Esophagus squamous epithelium (tissue), 5 donors: ENCODE results near the gene STK4. TPM values are rescaled to one million over a fixed set of nuclear protein-coding genes. Genes with fewer than 3 reads are reported as not detected.
"Not testable (repeated sequence)": the region's sequence is repeated elsewhere in the genome, so short reads cannot be mapped to it uniquely, and the experiment has no call there.

Source experiments
- DNase-seq: peaks from one replicate; lab custom pipeline; 2025; lab: John Stamatoyannopoulos, UW
- H3K27ac ChIP-seq, 4 donors: fragments of 200-600 bp; sonication (generic); one replicate each; pipeline ENCODE4 v1.5.1; 2016 to 2019; ENCODE audit warnings: mild to moderate bottlenecking in 1 of 4
- H3K27me3 ChIP-seq, 4 donors: fragments of 200-600 bp; sonication (generic); 1 replicate in 3 of 4; 2 replicates in 1 of 4; pipeline versions ENCODE4 v1.5.1 to v1.6.0; 2017 to 2021; ENCODE audit warnings: antibody characterized with exemption in 1 of 4
- H3K36me3 ChIP-seq, 3 donors: fragments of 200-600 bp; sonication (generic); one replicate each; pipeline ENCODE4 v1.5.1; 2016 to 2019
- H3K4me1 ChIP-seq, 3 donors: fragments of 200-600 bp; sonication (generic); one replicate each; pipeline ENCODE4 v1.5.1; 2017 to 2019
- H3K4me3 ChIP-seq, 4 donors: fragments of 200-600 bp; sonication (generic); 1 replicate in 3 of 4; 2 replicates in 1 of 4; pipeline ENCODE4 v1.5.1; 2016 to 2019; ENCODE audit warnings: mild to moderate bottlenecking in 2 of 4, moderate library complexity in 1 of 4
- H3K9me3 ChIP-seq, 3 donors: fragments of 200-600 bp; sonication (generic); one replicate each; pipeline ENCODE4 v1.5.1; 2016 to 2019
- POLR2A ChIP-seq, 4 donors: fragments of 450-650 bp; IDR thresholded peaks; one replicate each; pipeline ENCODE4 v1.6.1; 2017; ENCODE audit warnings: antibody characterized with exemption in 4 of 4, mild to moderate bottlenecking in 4 of 4, moderate library complexity in 3 of 4
- WGBS, 2 donors: methylation state at CpG; one replicate each; pipeline ENCODE4 v1.1.5; 2018; 5-methylcytosine and 5-hydroxymethylcytosine counted together
- intact Hi-C: fragments of 100-400 bp; cut with DNase I; formaldehyde crosslinking; loops from one replicate; pipeline ENCODE4 v1.15.0; 2022
- total RNA-seq, 4 donors: library from RNA; depleted of rRNA; stranded (reverse); fragments of >200 nt; gene quantifications; one replicate each; pipeline ENCODE4 v1.1.0, GENCODE V29; 2016
- TF ChIP-seq, protein P1 (sequence below), 6 experiments: fragments of 450-650 bp in 4 of 6; fragments of 200-600 bp in 2 of 6; sonication (generic) in 2 of 6; IDR thresholded peaks; one replicate each; pipeline ENCODE4 v1.5.1; 2016 to 2019; ENCODE audit warnings: antibody characterized with exemption in 6 of 6, mild to moderate bottlenecking in 4 of 6, moderate library complexity in 4 of 6
- donor health status: DM: yes; HTN: yes; CAD: no.

STK4 gene
- total RNA-seq, 4 donors from 2014 or later: 14.6 to 29.8 (median 17.6) TPM

DNA sequence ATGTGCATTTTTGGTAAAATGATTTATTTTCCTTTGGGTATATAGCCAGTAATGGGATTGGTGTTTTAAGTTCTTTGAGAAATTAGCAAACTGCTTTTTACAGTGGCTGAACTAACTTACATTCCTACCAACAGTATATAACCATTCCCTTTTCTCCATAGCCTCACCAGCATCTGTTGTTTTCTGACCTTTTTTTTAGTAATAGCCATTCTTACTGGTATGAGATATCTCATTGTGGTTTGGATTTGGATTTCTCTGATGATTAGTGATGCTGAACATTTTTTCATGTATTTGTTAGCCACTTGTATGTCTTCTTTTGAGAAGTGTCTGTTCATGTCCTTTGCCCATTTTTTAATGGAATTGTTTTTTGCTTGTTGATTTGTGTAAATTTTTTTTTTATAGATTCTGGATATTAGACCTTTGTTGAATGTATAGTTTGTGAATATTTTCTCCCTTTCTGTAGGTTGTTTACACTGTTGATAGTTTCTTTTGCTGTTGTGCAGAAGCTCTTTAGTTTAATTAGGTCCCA, 42.3 kb downstream of the STK4 start:
- Histone ChIP-seq H3K4me1 (peaks cover 0 to 3% (median 0%) of the 10 kb centered on the region in 3 donors), H3K27ac (no peak overlapping the region), H3K9me3 (no peaks in the 10 kb centered on the region), H3K36me3 (peaks cover 5 to 78% (median 7%) of the 10 kb centered on the region in 3 donors), H3K27me3 (no peaks in the 10 kb centered on the region), H3K4me3 (no peak overlapping the region)
- no peak for TF ChIP-seq POLR2A (IDR thresholded peaks at IDR 0.05)
- TF ChIP-seq, protein P1, sequence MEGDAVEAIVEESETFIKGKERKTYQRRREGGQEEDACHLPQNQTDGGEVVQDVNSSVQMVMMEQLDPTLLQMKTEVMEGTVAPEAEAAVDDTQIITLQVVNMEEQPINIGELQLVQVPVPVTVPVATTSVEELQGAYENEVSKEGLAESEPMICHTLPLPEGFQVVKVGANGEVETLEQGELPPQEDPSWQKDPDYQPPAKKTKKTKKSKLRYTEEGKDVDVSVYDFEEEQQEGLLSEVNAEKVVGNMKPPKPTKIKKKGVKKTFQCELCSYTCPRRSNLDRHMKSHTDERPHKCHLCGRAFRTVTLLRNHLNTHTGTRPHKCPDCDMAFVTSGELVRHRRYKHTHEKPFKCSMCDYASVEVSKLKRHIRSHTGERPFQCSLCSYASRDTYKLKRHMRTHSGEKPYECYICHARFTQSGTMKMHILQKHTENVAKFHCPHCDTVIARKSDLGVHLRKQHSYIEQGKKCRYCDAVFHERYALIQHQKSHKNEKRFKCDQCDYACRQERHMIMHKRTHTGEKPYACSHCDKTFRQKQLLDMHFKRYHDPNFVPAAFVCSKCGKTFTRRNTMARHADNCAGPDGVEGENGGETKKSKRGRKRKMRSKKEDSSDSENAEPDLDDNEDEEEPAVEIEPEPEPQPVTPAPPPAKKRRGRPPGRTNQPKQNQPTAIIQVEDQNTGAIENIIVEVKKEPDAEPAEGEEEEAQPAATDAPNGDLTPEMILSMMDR (IDR thresholded peaks at IDR 0.05): no peak
- no peak for DNase-seq
- intact Hi-C loops: no loop called here

DNA sequence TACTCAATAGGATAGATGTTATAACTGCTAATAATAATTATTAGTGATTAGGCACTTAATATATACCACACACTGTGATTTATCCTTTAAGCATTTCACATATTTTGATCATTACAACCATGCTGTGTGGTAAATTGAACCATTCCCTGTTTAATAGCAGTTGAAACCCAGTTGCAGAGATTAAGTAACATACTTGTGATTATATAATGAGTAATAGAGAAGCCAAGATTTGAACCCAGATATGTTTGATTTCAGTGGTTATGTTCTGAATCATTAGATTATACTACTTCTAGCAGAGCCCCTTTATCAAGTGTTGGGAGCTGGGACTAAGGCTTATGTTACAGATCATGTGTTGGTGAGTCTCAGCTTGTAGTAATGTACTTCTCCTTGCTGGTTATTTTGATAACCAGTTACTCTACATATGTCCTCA, 44.1 kb downstream of the STK4 start:
- DNase-seq: no peak
- no peaks in the 10 kb centered on the region for H3K27me3 ChIP-seq
- no peak overlapping the region for H3K27ac ChIP-seq
- no peaks in the 10 kb centered on the region for H3K9me3 ChIP-seq
- H3K4me3 ChIP-seq: no peak overlapping the region
- TF ChIP-seq, protein P1 (IDR thresholded peaks at IDR 0.05): no peak
- no peak for TF ChIP-seq POLR2A (IDR thresholded peaks at IDR 0.05)
- peaks cover 0 to 3% (median 0%) of the 10 kb centered on the region in 3 donors for H3K4me1 ChIP-seq
- intact Hi-C loops: no loop called here
- H3K36me3 ChIP-seq: peaks cover 5 to 67% (median 7%) of the 10 kb centered on the region in 3 donors

DNA sequence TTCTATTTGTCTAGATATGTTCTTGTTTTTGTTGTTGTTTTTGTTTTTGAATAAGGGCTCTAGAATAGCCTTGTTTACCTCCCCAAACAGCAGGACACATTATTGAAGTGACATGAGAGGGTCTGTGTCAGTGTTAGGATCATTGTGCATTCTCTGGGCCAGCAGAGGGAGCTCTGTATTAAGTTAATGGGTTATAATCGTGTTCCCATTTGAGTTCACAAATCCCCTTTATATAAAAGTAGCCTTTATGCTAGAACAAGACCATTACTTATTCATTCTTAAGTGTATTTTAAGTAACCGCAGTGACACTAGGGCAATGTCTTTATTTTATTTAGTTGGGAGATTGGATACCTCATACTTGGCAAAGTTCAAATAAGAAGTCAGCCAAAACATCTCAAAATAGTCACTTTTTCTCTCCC, 44.8 kb downstream of the STK4 start:
- peaks cover 5 to 65% (median 7%) of the 10 kb centered on the region in 3 donors for H3K36me3 ChIP-seq
- 18 to 24% methylated on average over 2 of the region's 2 CpGs for WGBS, 2 donors
- no peak for TF ChIP-seq POLR2A (IDR thresholded peaks at IDR 0.05)
- TF ChIP-seq, protein P1 (IDR thresholded peaks at IDR 0.05): peak; percentile 40 to 68 (median 55)
- no peak overlapping the region for H3K4me3 ChIP-seq
- no peaks in the 10 kb centered on the region for H3K9me3 ChIP-seq
- H3K27ac ChIP-seq: no peak overlapping the region
- H3K4me1 ChIP-seq: peaks cover 0 to 3% (median 0%) of the 10 kb centered on the region in 3 donors
- no peaks in the 10 kb centered on the region for H3K27me3 ChIP-seq
- intact Hi-C loops: no loop called here
- no peak for DNase-seq

DNA sequence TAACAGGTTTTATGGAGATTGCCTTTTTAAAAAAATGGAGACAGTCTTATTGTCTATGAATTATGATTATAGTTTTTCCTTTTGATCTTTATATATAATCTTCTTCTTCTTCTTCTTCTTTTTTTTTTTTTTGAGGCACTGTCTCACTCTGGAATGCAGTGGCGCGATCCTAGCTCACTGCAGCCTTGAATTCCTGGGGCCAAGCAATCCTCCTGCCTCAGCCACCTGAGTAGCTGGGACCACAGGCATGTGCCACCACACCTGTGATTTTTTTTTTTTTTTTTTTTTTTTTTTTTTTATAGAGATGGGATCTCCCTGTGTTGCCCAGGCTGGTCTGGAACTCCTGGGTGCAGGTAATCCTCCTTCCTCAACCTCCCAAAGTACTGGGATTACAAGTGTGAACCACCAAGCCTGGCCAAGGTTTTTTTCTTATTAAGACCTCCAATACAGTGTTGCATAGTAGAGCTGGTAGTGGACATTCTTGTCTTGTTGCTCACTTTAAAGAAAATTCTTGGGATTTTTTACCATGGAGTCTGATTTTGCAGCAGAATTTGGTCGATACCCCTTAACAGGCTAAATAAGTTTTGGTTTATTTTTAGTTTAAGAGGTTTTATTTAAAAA, 46.5 kb downstream of the STK4 start:
- TF ChIP-seq, protein P1 (IDR thresholded peaks at IDR 0.05): no peak
- no peak for TF ChIP-seq POLR2A (IDR thresholded peaks at IDR 0.05)
- Histone ChIP-seq H3K27ac (no peak overlapping the region), H3K27me3 (no peaks in the 10 kb centered on the region), H3K36me3 (peaks cover 0 to 65% (median 7%) of the 10 kb centered on the region in 3 donors), H3K4me3 (no peak overlapping the region), H3K4me1 (peaks cover 0 to 3% (median 0%) of the 10 kb centered on the region in 3 donors), H3K9me3 (no peaks in the 10 kb centered on the region)
- WGBS, 2 donors: 89 to 96% methylated on average over 3 of the region's 3 CpGs
- intact Hi-C loops: no loop called here
- DNase-seq: no peak

DNA sequence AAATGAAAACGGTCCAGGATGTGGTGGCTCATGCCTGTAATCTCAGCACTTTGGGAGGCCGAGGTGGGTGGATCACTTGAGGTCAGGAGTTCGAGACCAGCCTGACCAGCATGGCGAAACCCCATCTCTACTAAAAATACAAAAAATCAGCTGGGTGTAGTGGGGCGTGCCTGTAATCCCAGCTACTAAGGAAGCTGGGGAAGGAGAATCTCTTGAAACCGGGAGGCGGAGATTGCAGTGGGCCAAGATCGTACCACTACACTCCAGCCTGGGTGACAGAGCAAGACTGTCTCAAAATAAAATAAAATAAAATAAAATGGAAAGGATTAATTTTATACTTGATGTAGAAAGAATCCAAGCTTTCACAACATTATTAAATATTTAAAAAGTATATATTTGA, 47.8 kb downstream of the STK4 start:
- H3K36me3 ChIP-seq: peaks cover 0 to 59% (median 7%) of the 10 kb centered on the region in 3 donors
- H3K9me3 ChIP-seq, H3K27ac ChIP-seq, H3K4me1 ChIP-seq, H3K27me3 ChIP-seq, H3K4me3 ChIP-seq, DNase-seq, intact Hi-C loops: not testable (repeated sequence)
- 83 to 90% methylated on average over 8 of the region's 8 CpGs for WGBS, 2 donors
